Adrenal gland (tissue), 5 donors: ENCODE results near the gene FKBP2.

Source experiments
- CTCF ChIP-seq, 6 experiments: fragments of 450-650 bp in 4 of 6; fragments of 200-600 bp in 2 of 6; sonication (generic) in 1 of 6; IDR thresholded peaks; 1 replicate in 5 of 6; 2 replicates in 1 of 6; pipeline versions ENCODE4 v1.5.1 to v1.8.0; 2016 to 2021; ENCODE audit warnings: antibody characterized with exemption in 6 of 6, mild to moderate bottlenecking in 2 of 6, moderate library complexity in 1 of 6
- POLR2A ChIP-seq, 2 donors: fragments of 450-650 bp; IDR thresholded peaks; one replicate each; pipeline ENCODE4 v1.6.1; 2017; ENCODE audit warnings: antibody characterized with exemption in 2 of 2, mild to moderate bottlenecking in 2 of 2, moderate library complexity in 1 of 2
- donor health status: DM: no; HTN: no; CAD: no.

- TF ChIP-seq CTCF (IDR thresholded peaks at IDR 0.05) (no peak), POLR2A (IDR thresholded peaks at IDR 0.05) (no peak)
Observed at GRCh38 chr11:64224151-64224890, 16.6 kb upstream of the FKBP2 start.
